Activated CD4-positive, alpha-beta T cell treated with anti-CD3 and anti-CD28 coated beads for 1 hour (primary cell): Measurements from ENCODE around the gene CILP2.
A peak's percentile ranks its signal among the peaks of the same experiment; 100 is the strongest.

Source experiments
- DNase-seq: peaks from one replicate; pipeline ENCODE4 v3.0.0-alpha.2; 2020

CILP2 gene

DNA sequence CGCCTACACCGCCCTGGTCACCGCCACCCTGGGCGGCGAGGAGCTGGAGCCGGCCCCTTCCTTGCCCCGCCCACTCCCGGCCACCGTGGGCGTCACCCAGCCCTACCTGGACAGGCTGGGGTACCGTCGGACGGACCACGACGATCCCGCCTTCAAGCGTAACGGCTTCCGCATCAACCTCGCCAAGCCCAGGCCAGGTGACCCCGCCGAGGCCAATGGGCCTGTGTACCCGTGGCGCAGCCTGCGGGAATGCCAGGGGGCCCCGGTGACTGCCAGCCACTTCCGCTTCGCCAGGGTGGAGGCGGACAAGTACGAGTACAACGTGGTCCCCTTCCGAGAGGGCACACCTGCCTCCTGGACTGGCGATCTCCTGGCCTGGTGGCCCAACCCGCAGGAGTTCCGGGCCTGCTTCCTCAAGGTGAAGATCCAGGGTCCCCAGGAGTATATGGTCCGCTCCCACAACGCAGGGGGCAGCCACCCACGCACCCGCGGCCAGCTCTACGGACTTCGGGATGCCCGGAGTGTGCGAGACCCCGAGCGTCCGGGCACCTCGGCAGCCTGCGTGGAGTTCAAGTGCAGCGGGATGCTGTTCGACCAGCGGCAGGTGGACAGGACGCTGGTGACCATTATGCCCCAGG lies 7.0 kb downstream of the CILP2 start:
- DNase-seq, result no peak

DNA sequence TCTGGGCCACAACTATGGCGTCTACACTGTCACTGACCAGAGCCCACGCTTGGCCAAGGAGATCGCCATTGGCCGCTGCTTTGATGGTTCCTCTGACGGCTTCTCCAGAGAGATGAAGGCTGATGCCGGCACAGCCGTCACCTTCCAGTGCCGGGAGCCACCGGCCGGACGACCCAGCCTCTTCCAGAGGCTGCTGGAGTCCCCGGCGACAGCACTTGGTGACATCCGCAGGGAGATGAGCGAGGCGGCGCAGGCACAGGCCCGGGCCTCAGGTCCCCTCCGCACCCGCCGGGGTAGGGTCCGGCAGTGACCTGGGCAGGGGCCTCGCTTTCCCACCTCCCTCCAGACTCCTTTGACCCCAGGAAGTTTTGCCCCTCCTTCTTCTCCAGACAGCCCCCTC lies 7.6 kb downstream of the CILP2 start:
- no peak for DNase-seq

DNA sequence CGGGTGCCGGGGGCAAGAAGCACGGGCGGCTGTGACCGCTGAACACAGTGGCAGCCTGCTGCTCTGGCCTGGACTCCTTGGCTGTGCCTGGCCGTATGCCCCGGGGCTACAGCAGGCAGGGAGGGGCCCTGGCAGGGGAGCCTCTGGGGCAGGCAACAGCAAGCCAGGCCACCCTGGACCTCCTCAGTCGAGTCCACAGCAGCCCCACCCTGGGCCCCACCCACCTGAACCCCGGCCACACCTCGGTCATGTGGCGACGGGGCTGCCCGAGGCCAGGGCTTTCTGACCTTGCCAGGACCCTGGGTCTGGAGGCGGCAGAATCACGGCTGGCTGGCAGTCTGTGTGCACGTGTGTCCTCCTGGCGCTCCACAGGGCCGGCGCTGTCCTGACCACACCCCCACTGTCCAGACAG lies 8.7 kb downstream of the CILP2 start:
- no peak for DNase-seq

DNA sequence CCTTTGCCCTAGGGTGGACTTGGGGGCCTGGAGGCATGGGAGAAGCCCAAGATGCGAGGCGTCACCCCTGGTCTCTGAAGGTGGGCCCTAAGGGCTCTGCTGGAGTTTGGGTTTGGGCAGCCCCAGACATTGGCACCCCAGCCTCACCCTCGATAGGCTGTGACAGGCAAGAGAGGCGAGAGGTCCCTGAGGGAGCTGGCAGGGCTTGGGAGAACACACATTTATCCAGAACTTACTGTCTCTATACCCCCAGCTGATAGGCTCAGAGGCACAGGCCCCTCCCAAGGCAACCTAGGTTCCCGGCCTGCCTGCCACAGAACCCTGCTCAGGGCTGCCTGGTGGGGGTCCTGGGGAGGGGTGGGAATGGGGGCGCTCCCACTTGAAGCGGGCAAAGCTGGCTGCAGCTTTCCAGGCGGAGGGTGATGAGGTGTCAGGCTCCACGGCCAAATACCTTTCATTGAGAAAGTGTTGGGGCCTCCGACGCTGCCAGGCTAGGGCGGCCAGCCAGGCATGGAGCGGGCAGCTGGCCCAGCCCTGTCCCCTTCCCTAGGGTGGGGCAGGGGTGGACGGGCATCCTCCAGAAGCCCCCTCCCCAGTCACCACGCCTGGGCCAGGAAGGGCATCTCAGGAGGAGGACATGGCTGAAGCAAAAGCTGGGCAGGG lies 9.7 kb downstream of the CILP2 start:
- no peak for DNase-seq

DNA sequence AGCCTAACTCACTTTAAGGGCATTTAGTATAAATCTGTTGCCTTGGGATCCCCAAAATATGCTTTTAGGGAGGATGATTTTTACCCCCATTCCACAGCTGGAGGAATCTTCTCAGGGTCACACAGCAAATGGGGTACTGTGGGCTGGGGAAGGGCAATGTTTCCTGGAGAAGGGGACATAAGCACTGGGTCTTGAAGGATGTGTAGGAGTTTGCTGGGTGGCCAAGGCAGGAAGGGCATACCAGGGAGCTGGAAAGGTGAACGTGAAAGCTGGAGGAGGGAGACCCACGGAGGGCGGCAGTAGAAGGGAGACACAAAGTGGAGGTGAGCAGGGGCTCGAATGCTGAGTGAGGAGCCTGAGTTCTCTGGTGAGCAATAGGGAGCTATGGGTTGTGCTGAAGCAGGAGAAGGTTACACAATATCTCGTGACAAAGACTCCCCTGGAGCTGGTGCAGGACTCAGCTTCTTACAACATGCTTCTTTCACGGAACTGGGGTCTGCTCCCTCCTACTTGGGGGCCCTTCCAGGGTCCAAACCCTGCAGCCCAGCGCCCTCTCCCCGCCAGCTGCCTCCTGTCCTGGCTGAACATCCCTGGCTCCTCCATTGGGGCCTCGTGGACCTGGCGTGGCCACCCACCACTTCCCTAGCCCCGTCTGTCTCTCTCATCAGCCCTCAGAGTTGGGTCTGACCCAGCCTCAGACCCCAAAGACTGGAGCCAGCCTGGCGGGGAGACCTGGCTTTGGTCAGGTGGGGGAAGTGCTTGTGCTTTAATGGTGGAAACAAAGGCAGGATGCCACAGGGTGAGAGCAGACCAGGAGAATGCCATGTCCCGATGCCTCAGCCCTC lies 11.1 kb downstream of the CILP2 start:
- DNase-seq, result no peak

DNA sequence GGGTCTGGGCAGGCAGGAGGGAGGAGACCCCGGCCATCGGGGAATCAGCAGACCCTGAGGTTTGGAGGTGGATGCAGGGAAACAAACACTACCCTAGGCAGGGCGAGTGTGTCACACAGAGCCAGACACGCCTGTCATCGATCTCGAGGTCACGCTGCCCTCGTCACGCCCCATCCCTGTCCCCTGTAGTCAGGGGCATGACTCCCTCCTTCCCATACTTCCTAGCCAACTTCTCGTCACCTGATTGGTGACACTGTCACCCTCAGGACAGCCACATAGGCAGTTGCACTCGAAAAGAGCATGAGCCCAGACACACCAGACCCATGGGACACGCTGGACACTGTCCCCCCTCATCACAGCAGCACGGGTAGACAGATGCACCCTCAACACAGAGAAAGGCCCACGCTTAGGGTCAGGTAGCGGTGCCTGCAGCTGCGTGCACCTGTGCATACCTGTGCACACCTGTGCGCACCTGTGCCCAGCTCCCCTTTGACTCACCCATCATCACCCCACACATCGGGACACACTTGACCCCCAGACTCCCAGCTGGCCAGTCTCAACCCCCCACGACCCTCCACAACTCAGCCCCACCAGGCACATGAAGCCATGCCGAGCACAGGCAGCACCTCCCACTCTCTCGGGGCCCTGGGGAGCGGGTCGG lies 11.9 kb downstream of the CILP2 start:
- no peak for DNase-seq

DNA sequence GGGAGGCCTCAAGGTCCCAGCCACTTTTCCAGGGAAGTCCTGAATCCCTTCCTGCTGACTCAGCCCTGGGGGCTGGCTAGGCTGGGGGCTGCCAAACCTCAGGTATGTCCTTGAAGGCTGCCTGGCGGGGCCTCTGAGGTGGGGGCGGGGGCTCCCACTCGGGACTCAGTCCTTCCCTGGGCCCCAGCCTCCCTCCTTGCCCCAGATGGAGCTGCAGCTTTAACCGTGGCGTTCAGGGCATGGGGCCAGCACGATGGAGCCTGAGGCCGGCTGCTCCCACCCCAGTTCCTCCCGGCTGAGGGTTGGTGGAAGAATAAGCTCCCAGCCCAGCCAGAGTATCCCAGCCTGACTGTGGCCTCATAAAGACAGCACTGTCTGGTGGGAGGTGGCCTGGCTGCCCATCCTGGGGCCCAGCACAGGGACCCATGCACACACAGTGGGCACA lies 12.4 kb downstream of the CILP2 start:
- DNase-seq, result no peak

DNA sequence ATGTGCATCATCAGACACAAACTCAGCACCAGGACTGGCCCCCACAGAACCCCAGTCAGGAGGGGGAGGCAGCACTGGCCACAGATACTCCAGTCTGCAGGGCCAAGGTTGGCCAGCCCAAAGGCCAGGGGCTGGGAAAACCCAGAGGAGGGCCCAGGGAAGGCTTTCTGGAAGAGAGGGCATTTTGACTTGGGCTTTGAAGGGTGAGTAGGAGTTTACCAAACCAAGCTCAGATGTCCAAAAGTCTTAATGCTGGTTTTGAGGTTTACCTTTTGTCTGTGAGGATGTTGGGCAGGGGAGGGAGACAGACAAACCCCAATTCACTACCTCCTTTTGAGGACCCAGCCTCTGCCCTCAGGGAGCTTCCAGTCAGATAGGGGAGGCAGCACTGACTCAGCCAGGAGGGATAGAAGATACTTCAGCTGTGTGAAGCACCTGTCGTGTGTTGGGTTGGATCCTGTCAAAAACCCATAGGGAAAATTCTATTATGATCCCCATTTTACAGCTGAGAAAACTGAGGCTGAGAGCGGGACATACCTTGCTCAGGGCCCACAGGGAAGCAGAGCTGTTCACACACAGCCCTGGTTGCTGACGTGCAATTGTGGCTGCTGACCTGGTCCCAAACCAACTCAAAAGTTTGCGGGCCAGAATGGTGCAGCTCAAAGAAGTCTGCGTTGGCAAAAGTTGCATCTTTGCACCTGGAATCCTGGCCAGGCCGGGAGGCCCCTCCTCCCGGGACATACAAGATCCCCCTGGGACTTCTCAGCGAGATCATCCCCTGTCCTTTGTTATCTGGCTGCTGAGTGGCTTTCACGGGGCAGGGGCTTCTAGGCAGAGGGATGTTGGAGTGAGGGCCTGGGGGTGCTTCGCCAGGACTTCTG lies 13.1 kb downstream of the CILP2 start:
- no peak for DNase-seq

DNA sequence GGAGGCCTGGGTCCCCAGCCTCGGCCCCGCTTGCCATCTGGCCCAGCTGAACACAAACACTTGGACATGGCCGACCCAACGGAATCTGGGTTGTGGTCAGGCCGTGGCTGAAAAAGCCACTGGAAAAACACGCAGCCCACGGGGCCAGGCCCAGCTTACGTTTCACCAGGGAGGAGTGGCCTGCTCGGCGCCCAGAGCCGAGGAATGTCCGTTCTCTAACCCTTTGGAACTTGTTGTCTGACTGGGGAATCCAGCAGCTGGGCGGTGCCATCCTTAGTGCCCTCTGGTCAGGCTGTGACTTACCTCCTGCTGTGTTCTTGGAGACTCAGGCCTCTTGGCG lies 13.8 kb downstream of the CILP2 start:
- DNase-seq, result no peak

DNA sequence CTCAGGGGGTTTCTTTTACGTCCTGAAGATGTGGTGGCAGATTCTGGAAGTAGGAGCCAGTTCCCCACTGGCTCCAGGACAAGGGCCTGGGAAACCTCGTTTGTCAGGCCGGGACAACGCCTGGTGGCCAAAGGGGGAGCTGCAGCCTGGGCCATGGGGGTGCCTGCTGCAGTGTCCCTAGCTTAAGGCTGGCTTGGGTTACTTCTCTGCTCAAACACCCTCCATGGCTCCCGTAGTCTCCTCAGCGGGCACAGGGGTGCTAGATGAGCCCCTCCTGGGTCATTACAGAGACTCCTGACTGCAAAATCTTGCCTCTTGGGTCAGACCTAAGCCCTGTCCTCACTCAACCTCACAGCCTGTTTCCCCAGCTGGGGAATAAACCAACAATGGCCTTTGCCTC lies 14.7 kb downstream of the CILP2 start:
- DNase-seq, result no peak

DNA sequence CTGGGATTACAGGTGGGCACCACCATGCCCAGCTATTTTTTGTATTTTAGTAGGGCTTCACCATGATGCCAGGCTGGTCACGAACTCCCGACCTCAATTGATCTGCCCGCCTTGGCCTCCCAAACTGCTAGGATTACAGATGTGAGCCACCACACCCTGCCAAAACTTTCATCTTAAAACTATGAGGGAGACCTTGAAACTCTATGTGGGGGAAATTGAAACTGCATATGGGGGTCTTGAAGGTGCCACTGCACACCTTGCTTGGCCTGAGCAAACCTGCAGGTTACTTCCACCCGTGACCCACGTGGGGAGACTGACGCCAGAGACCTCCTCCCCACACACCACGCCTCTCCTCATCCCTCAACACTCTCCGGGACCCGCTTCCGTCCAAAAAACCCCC lies 15.6 kb downstream of the CILP2 start:
- no peak for DNase-seq

DNA sequence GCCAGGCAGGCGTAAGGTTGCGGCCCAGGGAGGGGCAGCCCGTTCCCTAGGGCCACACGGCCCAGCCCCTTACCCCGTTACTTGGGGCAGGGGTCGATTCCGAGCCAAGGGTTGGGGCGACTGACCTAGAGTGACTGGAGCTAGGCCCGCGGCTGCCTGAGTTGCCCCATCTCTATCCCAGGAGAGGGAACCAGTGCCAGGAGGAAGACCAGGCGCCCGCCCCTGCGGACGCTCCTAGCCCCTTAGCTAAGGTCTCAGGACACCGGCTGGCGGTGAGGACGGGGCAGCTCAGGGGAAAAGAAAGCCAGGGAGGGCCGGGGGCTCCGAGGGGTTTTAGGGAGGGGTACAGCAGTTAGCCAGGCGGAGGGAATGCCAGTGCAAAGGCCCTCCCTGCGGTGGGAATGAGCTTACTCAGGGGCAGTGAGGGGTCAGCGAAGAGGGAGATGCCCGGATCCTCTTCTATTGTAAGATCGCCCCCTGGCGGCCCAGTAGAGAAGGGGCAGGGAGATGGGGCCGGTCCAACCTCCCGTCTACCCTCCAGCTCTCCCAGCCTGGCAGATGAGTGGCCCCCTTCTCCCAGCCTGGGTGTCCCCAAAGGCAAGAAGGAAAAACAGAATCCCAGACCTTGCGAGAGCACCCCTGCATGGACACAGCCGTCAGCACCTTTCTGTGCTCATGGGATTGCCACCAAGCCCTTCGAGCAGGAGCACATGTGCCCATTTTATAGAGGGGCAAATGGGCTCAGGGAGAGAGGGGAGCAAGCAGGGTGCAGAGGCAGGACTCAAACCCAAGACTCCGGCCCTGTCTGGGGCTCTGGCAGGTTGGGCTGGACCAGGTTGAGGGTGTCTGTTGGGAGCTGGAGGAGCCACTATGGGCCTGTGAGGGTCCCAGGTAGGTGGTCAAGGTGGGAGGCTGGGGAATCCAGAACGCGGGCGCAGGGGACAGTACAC lies 16.3 kb downstream of the CILP2 start:
- DNase-seq, result peak; percentile 39

DNA sequence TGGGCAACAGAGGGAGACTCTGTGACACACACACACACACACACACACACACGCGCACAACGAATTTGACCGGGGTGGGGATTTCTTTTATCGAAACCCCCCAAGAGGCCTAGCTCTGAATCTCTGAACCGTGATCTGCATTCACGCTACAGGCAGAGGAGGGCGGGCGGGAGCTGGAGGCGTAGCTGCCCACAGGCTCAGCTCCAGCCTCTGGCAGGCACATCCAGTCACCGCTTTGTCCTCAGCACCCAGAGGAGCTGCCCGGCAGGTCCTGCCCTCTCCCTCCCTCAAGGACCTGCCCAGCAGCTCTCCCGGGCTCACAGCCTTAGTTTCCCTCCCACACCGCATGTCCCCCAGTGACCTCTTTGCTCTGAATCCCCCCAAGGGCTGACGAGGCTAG lies 20.0 kb downstream of the CILP2 start:
- DNase-seq, result no peak

DNA sequence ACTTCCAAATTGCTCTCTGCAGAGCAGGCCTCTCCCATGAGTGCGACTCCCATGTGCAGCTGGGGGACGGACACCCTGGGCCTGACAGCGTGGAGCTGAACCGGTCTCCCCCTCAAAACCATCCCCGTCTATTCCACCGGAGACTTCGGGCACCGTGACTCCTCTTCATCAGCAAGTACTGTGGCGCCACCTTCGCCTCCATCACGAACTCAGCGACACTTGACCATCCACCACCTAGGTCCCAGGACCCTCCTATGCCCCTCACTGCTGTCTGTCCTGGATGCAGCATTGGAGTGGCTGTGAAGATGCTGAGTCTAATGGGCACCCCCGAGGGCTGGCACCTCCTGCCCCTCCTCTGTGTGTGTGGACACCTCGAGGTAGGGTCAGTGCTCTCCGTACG lies 20.6 kb downstream of the CILP2 start:
- no peak for DNase-seq

DNA sequence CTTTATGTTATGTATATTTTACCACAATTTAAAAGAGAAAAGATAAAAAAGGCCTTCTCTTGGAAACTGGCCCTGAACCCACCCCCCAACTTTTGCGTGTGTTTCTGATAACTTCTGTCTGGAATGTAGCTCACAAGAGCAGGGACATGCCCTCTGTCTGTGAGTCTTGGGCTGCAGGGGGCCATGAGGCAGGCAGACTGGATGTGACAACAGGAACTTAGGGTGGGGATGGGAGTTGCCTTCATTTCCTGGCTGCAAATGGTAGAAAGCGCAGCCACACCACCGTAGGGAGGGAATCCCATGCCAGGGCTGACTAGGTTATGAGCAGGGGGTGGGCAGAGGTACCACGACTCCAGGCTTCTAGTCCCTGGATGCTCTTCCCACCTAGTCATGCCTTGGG lies 21.9 kb downstream of the CILP2 start:
- no peak for DNase-seq

DNA sequence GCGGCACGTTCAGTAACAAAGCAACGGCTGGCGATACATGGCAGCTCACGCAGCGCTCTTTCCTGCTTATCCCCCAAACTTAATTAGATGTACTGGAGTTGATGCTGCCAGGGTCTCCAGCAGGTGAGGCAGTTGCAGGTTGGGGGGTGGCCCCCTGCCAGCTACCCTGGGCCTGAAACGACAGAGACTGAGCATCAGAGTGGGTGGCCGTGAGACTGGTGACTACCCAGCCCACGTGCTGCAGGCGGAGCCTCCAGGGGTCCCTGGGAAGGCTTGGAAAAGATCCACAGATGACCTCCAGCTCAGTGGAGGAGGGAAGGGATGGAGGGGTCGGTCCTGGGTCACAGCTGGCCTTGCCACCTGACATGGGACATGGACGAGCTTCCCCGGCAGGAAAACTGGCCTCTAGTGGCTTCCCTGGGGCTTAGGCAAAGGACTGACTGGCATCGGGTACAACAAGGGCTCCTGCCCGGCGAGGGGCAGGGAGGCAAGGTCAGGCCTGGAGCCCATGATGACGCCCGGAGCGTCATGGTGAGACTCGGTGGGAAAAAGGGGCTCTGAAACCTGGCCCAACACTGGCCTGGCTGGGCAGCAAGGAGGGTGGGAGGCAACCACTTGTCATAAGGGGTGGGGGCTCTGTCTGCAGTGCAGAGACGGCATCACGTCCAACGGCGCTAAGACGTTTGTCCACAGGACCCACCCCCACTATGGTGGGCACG lies 24.0 kb downstream of the CILP2 start:
- DNase-seq, result no peak

DNA sequence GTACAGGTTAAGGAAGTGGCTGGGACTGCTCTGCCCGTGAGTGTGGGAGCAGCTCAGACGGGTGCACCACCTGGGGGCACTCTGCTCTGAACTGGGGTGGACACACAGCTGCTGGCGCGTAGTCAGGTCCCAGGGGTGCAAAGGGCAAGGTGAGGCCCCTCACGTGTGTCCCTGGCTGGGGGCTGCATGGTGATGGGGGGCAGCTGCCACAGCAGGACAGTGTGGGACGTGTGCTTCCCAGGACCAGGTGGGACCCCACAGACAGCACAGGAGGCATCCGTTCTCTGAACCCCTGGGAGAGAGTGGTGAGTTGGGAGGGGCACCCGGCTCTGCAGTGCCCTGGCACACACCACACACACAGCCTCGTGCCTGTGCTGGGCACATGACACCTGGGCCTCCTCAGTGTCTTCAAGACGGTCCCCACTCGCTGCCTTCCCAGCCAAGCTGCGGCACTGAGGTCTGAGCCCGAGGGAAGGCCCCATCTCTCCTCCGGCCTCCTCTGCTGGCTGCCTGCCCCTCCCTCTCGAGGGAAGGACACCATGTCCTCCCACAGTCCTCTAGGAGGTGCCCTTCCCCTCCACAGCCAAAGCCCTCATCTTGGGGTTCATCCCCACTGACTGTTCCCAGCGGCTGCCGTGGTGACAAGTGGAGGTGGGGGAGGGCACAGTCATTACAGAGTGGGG lies 24.7 kb downstream of the CILP2 start:
- peak; percentile 20 for DNase-seq

DNA sequence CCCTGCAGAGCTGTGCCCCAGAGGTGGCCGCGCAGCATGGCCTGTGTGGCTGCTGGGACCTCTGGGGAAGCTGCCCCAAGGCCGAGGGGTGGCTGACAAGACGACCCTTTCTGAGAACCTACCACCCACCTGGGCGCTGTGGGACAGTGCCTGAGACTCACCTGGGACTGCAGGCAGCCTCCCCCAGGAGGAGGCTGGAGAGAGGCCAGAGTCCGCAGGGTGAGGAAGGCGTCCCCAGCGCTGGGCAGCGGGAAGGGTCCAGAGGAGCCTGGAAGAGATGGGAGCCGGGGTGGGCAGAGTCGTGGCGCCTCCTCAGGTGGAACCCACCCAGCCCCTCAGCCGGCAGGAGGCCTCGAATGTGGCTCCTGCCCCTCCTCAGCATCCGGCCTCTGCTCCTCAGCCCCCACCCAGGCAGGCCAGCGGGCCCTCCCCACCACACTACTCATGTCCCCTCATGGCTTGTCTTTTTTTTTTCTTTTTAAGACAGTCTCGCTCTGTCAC lies 25.3 kb downstream of the CILP2 start:
- DNase-seq, result no peak

DNA sequence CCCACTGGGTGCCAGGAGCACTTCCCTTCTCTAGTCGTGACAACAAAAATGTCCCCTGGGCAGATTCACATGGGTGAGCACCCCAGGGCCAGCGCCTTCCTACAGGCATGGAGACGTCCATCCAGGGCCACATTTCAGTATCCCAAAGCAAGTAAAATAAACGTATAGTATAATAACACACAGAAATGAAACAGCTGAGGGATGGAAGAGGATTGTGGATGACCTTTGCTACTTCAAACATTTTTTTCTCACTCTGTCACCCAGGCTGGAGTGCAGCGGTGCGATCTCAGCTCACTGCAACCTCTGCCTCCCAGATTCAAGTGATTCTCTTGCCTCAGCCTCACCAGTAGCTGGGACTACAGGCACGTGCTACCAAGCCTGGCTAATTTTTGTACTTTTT lies 28.2 kb downstream of the CILP2 start:
- no peak for DNase-seq

DNA sequence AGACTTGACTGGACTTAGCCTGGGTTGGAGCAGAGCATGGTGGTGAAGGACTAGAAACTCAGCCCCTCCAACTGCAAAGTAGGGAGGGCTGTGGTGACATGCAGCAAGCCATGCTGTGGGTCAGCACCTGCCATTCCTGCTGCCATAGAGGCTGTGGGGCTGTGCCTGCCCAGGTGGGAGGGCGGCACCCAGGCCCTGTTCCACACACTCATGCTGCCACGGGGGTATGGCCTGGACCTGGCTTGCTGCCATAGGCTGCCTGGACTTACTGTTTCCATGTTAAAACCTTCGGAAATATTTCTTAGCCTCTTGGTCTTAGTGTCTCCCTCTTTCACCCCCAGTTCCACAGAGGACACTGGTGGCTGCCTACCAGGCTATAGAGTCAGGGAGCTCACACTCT lies 29.3 kb downstream of the CILP2 start:
- DNase-seq, result no peak
